Stimulated activated naive CD8-positive, alpha-beta T cell treated with anti-CD3 and anti-CD28 coated beads, Interleukin-15, Interleukin-2, amounts not matched to agents 100 ng/mL and 50 ng/mL, for 24 hours (primary cell): ENCODE results near the gene TTC34.
A peak's percentile ranks its signal among the peaks of the same experiment; 100 is the strongest.

ENCODE experiments used
- H3K27ac Mint-ChIP-seq: one replicate; pipeline ENCODE4 v1.8.0; 2021; ENCODE audit warnings: mild to moderate bottlenecking, mixed read lengths
- H3K27me3 Mint-ChIP-seq: one replicate; pipeline ENCODE4 v1.8.0; 2021; ENCODE audit warnings: mixed read lengths
- H3K36me3 Mint-ChIP-seq: one replicate; pipeline ENCODE4 v1.8.0; 2021; ENCODE audit warnings: low read depth, mixed read lengths
- H3K4me1 Mint-ChIP-seq: one replicate; pipeline ENCODE4 v1.8.0; 2021; ENCODE audit warnings: low read depth, mixed read lengths
- H3K4me3 Mint-ChIP-seq: one replicate; pipeline ENCODE4 v1.8.0; 2021; ENCODE audit warnings: mild to moderate bottlenecking, mixed read lengths
- H3K9me3 Mint-ChIP-seq: one replicate; pipeline ENCODE4 v1.8.0; 2021; ENCODE audit warnings: mixed read lengths

Gene TTC34

DNA sequence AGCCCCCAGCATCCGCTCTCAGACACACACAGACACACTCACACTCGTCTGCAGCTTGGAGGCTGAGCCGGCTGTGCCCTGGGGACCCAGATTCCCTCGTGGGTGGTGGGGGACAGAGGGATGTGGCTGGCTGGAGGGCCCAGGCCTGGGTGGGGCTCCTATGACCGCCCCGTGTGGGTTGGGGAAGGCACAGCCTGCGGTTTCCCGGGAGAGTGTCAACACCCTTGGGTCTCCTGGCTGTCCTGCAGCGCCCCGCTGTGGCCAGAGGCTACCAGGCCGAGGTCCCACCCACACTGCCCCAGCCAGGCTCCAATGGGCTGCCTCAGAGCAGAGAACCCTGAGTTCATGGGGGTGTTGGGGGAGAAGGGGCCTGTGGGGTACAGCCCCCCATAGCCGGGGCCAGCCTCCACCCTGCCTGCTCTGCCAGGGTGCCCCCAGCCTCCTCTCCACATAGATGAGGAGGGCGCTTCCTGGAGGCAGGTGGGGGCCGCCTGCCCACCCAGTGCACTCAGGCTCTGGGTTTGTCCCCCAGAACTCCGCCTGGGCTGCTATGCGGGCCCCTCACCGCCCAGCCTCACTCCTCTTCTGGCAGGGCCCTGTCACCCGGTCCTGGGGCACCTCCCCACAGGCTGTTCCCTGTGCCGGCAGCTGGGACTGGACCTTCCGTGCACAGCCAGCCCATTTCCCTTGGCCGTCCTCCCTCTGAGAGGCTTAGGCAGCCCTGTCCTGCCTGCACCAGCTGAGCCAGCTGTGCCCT is at the start of gene TTC34:
Gene TTC34, minus strand, starts transcription at position 159 of the 757 bp plus-strand sequence. CDS start 866 bp downstream, outside the sequence.
- Mint-ChIP-seq H3K4me1 (peaks cover 3% of the 10 kb centered on the region), H3K36me3 (no peaks in the 10 kb centered on the region), H3K4me3 (no peak within 1 kb of the TSS), H3K9me3 (no peaks in the 10 kb centered on the region), H3K27me3 (peaks cover 7% of the 10 kb centered on the region), H3K27ac (no peak within 1 kb of the TSS)

DNA sequence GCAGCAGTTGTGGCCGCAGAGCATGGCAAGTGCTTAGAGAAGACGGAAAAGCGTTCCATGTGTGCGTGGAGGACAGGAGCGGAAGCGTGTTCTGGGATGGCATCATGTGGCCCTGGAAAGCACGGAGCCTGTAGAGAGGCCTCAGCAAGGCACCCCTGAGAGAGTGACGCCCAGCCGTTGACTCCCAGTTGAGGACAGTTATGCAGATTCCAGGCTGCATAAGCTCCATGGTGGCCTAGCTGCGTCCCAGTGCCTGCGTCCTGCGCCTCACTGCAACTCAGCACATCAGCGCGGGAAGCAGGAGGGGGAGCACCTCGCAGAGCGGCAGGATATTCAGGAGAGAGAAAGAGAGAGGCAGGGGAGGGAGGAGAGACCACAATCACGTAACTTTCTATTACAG is 49.0 kb upstream of the TTC34 start:
- no peaks in the 10 kb centered on the region for H3K9me3 Mint-ChIP-seq
- no peaks in the 10 kb centered on the region for H3K36me3 Mint-ChIP-seq
- H3K27ac Mint-ChIP-seq: no peak overlapping the region
- no peaks in the 10 kb centered on the region for H3K4me1 Mint-ChIP-seq
- no peak overlapping the region for H3K4me3 Mint-ChIP-seq
- H3K27me3 Mint-ChIP-seq: no peaks in the 10 kb centered on the region

DNA sequence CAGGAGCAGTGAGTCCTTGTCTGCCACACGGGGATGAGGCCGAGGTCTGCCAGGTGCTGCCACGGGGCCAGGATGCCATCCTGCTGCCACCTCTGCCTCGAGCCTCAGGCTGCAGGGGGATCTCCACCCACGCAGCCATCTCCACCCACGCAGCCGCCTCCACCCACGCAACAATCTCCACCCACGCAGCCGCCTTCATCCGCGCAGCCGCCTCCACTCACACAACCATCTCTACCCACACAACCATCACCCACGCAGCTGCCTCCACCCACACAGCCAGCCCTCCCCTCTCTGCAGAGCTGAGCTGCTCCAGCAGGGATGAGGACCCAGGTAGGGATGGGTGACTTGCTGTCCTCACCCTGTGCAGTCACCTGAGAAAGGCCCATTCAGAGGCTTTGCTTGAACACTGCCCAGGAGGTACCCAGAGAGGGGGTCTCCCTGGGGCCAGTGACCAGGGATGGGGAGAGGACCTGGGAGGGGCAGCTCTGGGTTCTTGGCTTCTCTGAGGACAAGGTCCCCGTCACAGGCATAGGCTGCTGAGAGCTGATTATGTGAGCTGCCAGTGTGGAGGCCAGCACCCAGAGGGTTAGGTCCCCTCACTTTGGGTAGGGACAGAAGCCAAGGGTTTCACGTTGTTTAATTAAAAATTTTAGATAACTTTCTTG is 46.6 kb upstream of the TTC34 start:
- no peaks in the 10 kb centered on the region for H3K9me3 Mint-ChIP-seq
- H3K4me3 Mint-ChIP-seq: no peak overlapping the region
- H3K36me3 Mint-ChIP-seq: no peaks in the 10 kb centered on the region
- no peaks in the 10 kb centered on the region for H3K27me3 Mint-ChIP-seq
- no peaks in the 10 kb centered on the region for H3K4me1 Mint-ChIP-seq
- no peak overlapping the region for H3K27ac Mint-ChIP-seq

- no peak overlapping the region for H3K4me3 Mint-ChIP-seq
- H3K9me3 Mint-ChIP-seq: no peaks in the 10 kb centered on the region
- H3K4me1 Mint-ChIP-seq: no peaks in the 10 kb centered on the region
- no peak overlapping the region for H3K27ac Mint-ChIP-seq
- H3K27me3 Mint-ChIP-seq: no peaks in the 10 kb centered on the region
- H3K36me3 Mint-ChIP-seq: no peaks in the 10 kb centered on the region
Observed at GRCh38 chr1:2847086-2847985, 45.8 kb upstream of the TTC34 start.

- peaks cover 4% of the 10 kb centered on the region for H3K4me1 Mint-ChIP-seq
- no peaks in the 10 kb centered on the region for H3K36me3 Mint-ChIP-seq
- H3K9me3 Mint-ChIP-seq: no peaks in the 10 kb centered on the region
- no peak overlapping the region for H3K27ac Mint-ChIP-seq
- H3K4me3 Mint-ChIP-seq: no peak overlapping the region
- no peaks in the 10 kb centered on the region for H3K27me3 Mint-ChIP-seq
Observed at GRCh38 chr1:2845869-2846268, 44.4 kb upstream of the TTC34 start.

DNA sequence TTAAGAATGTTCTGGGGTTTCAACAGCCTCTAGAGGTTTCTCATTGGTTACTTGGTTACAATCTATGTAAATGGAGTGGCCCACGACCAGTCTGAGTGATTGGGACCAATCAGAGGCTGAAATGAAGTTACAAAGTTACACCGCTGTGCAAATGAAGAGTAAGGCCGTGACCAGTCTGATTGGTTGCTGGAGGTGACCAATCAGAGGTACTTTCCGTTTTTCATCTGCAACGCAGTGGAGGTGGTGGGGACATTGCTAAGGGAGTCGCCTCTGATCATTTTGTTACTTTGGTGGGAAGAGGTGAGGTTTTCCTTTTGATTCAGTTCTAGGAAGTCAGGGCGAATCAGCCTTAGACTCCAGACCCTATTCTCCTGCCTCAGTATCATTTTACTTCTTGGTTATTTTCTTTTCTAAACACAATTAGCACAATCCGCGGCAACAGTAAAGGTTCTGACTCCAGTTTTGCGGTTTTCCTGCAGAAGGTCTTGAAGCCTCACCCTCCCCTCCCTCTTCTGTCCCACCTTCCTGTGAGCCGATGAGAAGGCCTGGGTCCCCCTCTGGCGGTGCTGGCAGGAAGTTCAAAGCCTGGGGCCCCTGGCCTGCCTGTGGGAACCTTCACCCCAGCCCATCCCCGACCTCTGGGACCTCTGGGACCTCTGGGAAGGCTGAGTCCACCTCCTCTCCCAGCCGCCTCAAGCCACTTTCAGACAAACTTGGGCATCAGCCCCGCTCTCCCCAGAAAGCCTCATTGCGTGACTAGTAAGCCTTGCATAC is 38.7 kb upstream of the TTC34 start:
- peak overlapping the region; percentile 80 for H3K27ac Mint-ChIP-seq
- peaks cover 19% of the 10 kb centered on the region for H3K4me1 Mint-ChIP-seq
- no peaks in the 10 kb centered on the region for H3K36me3 Mint-ChIP-seq
- peak overlapping the region; percentile 66 for H3K4me3 Mint-ChIP-seq
- no peaks in the 10 kb centered on the region for H3K9me3 Mint-ChIP-seq
- no peaks in the 10 kb centered on the region for H3K27me3 Mint-ChIP-seq

GRCh38 chr1:2837823-2838222 is 36.3 kb upstream of the TTC34 start:
- Mint-ChIP-seq H3K27ac (no peak overlapping the region), H3K27me3 (no peaks in the 10 kb centered on the region), H3K4me1 (peaks cover 19% of the 10 kb centered on the region), H3K9me3 (no peaks in the 10 kb centered on the region), H3K36me3 (no peaks in the 10 kb centered on the region), H3K4me3 (no peak overlapping the region)

- Mint-ChIP-seq H3K4me1 (peaks cover 19% of the 10 kb centered on the region), H3K36me3 (no peaks in the 10 kb centered on the region), H3K27me3 (no peaks in the 10 kb centered on the region), H3K27ac (no peak overlapping the region), H3K4me3 (no peak overlapping the region), H3K9me3 (no peaks in the 10 kb centered on the region)
Observed at GRCh38 chr1:2837316-2837715, 35.8 kb upstream of the TTC34 start.

DNA sequence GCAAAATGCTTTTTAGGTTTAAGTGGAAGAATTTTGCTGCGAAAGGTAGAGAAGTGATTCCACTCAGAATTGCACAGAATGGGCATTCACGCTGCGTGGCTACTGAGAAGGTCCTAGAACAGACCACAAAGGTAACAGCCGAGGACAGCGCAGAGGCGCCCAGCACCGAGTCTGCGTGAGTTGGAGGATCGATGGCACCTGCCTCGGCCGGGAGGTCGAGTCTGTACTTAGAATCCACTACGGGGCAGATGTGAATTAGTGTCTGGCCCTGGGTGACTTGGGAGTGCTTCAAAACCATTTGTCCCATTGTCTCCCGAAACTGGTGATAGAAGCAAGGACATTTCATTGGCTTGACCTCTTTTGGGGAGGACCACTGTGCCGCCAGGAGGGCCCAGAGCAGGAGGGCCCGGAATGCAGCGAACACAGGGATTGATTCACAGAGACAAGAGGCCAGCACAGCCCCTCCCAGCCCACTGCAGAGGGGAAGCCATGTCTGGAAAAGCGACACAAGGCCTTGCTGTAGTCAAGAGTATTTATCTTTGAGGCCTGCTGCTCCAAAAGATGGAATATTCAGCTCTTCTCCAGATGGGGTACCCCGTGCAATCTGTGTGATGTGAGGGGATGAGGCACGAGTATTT is 35.0 kb upstream of the TTC34 start:
- peaks cover 19% of the 10 kb centered on the region for H3K4me1 Mint-ChIP-seq
- no peaks in the 10 kb centered on the region for H3K36me3 Mint-ChIP-seq
- no peak overlapping the region for H3K27ac Mint-ChIP-seq
- H3K9me3 Mint-ChIP-seq: no peaks in the 10 kb centered on the region
- no peaks in the 10 kb centered on the region for H3K27me3 Mint-ChIP-seq
- H3K4me3 Mint-ChIP-seq: no peak overlapping the region

DNA sequence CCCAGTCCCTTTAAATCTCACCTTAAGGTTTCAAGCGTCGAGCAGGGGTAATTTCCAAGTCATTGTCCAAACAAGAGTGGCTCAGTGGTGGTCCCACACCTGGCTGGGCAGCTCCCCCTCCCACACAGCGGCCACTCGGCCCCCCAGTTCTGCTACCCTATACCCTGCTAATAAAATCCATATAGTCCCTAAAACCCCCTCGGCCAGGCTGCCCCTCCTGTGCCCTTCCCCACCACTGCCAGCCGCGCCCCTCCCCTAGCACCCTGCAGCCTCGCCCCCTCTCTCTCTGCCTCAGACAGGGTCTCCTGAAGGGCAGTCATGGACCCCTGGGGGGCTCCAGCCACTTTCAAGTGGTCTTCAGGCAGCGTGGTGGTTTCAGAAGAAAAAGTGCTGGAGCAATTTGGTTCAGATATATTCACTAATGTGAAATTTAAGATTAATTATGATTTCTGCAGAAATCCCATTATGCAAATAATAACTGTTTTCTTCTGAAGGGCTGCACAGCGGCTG is 34.2 kb upstream of the TTC34 start:
- Mint-ChIP-seq H3K4me3 (no peak overlapping the region), H3K9me3 (no peaks in the 10 kb centered on the region), H3K27me3 (no peaks in the 10 kb centered on the region), H3K27ac (no peak overlapping the region), H3K4me1 (peaks cover 13% of the 10 kb centered on the region), H3K36me3 (no peaks in the 10 kb centered on the region)

DNA sequence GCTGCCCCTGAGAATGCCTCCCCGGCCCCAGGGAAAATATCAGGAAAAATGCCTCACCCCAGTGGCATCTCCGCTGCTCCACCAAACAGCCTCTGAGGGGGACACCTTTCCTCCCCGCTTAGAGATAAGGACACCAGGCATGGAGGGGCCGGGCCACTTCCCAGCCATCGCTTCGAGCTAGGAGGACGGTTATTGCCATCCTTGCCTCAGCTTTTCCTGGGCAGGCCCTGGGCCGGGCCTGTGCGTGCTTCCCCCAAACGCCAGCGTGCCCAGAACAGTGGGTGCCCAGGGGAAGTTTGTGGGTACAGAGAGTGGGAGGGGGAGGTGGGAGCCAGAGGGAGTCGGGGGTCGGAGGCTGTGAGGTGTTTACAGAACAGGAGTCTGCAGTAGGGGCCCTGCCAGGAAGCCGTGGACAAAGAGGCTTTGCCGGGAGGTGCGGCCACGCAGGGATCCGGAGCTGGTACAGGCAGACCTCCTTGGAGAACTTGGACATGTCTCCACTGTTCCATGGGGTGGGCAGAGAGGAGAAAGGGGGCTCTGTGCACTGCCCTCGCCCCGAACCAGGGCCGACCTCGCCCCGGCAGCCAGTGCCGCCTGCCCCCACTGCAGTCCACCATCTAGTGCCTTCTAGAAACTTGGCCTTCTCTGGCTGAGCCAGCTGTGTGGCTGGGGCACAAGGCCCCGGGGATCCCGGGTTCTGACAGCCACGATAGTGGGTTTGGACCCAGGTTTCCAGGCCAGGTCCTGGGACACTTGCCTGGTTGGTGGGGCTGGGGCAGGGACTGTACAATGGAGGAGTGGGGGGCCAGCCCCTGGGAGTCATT is 33.5 kb upstream of the TTC34 start:
- Mint-ChIP-seq H3K9me3 (no peaks in the 10 kb centered on the region), H3K36me3 (no peaks in the 10 kb centered on the region), H3K27ac (no peak overlapping the region), H3K27me3 (no peaks in the 10 kb centered on the region), H3K4me1 (peaks cover 5% of the 10 kb centered on the region), H3K4me3 (no peak overlapping the region)

DNA sequence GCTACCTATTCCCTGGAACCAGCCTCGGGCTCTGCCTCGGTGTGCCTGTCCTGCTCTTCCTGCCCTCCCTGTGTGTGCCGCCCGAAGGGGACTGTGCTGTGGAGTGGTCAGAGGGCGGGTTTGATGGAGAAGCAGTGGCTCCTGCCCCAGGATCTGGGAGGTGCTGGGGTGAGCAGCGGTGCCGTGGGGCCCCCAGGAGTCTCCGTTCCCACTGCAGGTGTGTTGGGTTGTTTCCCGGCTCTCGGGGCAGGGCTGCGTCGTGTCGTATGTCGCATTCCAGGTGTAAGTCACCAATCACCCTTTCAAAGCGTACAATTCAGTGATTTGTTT is 32.6 kb upstream of the TTC34 start:
- Mint-ChIP-seq H3K9me3 (no peaks in the 10 kb centered on the region), H3K4me3 (no peak overlapping the region), H3K27ac (no peak overlapping the region), H3K4me1 (no peaks in the 10 kb centered on the region), H3K27me3 (no peaks in the 10 kb centered on the region), H3K36me3 (no peaks in the 10 kb centered on the region)

DNA sequence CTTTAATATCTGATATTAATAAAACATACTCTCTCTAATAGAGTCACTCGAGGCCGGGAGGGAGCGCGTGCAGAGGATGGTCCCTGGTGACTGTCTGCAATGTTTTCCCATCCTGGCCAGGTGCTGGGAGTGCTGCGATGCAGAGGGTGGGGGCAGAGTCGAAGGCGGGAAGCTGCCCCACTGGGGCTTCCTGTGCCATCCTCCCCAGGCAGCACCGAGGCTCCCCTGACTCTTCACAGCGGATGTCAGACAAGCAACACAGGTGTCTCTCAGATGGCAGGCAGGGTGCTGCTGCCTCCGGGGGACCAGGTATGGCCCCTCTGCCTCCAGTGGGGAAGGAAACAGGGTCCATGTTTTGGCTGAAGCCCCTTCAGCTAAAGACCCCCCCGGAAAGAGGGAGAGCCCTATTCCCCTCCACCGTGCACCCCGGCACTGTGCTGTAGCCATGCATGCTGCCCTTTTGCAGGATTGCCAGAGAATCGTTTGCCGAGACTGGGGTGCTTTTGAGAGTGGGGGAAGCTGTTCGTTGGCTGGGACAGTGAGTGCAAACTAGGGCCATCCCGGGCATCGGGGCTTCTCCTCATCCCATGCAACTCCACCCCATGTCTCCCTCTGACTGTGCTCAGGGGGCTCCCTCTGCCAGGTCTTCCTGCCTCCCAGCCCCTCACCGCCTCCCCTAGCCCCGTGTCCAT is 32.1 kb upstream of the TTC34 start:
- H3K27ac Mint-ChIP-seq: no peak overlapping the region
- no peak overlapping the region for H3K4me3 Mint-ChIP-seq
- no peaks in the 10 kb centered on the region for H3K9me3 Mint-ChIP-seq
- no peaks in the 10 kb centered on the region for H3K27me3 Mint-ChIP-seq
- no peaks in the 10 kb centered on the region for H3K36me3 Mint-ChIP-seq
- H3K4me1 Mint-ChIP-seq: no peaks in the 10 kb centered on the region
